HG02763 (cell line): ENCODE data around the gene RAB40A.

Experiments
- ATAC-seq: cut with Tn5 transposase; IDR thresholded peaks from one replicate; pipeline ENCODE4 v1.9.1; 2021; ENCODE audit warnings: mild to moderate bottlenecking, moderate library complexity; ENCODE audit not compliant: unreplicated experiment

Gene RAB40A, protein sequence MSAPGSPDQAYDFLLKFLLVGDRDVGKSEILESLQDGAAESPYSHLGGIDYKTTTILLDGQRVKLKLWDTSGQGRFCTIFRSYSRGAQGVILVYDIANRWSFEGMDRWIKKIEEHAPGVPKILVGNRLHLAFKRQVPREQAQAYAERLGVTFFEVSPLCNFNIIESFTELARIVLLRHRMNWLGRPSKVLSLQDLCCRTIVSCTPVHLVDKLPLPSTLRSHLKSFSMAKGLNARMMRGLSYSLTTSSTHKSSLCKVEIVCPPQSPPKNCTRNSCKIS

DNA sequence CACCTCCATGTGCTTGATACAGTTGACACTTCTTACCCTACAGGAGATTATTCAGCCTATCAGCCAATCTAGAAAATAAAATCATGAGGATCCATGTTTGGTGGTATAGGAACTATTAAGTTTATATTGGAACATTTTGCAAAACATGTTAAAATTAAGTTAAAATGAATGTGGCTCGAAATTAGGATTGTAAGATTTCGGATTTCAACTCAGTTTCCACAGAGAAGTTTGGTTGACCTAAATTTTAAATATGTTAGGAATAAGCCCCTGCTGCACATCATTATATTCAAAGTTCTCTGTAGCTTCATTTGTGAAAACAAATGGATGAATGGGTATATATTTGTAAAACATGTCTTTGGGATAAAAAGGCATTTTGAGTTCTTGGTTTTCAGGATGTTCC, at the start of gene RAB40A:
Gene RAB40A, minus strand, starts transcription at position 101 of the 400 bp plus-strand sequence. CDS start 18,733 bp downstream, outside the sequence.
- no peak for ATAC-seq

DNA sequence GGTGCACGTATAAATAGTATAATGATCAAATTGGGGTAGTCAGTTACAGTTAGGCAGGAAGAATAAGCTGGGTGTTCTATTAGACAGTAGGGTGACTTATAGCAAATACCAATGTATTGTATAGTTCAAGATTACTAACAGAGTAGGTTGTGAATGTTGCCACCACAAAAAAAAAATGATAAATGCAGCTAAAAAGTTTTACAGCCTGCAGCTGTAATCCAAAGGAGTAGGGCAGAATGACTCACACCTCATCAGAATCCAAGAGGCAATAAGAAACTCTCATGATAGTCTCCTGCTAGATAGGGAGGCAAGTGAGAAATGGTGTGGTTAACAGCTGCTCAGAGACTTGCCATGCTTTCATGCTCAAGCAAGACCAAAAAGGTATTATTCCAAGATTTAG, 46.5 kb upstream of the RAB40A start:
- no peak for ATAC-seq

DNA sequence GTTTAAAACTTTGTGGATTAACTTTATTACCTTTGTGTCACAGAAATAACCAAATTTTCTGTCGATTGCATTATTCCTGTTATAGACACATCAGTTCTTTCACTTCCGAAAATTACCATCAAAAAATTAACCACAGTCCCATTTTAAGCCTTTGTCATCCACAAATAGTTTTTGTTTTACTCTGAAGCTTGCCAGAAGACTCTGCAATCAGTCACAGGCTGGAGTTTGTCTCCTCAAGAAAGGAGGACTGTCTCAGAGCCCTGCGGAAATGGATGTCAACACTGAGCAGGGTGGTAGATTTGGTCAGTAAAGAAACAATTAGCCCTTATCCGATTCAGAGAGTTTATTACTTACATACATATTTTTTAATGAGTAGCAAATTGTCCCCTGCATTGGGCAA, 45.9 kb upstream of the RAB40A start:
- peak; percentile 70 for ATAC-seq

DNA sequence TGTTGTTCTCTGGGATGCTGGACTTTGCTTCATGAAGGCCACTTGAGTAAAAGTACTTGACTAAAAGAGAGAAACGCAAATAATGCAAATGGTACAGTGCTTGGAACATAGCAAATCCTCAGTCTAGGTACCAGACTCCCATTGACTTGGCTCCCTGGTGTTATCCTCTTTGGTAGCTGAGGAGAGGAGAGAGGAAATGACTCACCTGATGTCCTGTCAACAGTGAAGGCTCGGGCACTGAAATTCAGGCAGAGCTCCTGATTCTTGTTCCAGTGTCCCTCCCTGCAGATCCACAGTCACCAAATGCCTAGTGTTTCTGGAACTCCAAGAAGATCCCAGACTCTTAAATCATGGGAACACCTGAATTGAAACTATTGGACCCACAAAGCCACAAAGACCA, 43.5 kb upstream of the RAB40A start:
- no peak for ATAC-seq

DNA sequence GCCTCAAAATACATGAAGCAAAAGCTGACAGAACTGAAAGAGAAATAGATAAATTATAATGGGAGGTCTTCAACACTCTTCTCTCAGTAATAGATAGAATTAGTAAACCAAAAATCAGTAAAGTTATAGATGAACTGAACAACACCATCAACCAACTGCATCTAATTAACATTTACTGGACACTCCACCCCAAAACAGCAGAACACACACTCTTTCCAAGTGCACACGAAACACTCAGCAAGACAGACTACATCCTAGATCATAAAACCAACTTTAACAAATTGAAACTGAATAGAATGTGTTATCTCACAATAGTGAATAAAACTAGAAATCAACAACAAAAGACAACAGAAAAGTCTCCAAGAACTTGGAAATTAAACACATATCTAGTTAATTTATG, 41.0 kb upstream of the RAB40A start:
- ATAC-seq, result no peak

DNA sequence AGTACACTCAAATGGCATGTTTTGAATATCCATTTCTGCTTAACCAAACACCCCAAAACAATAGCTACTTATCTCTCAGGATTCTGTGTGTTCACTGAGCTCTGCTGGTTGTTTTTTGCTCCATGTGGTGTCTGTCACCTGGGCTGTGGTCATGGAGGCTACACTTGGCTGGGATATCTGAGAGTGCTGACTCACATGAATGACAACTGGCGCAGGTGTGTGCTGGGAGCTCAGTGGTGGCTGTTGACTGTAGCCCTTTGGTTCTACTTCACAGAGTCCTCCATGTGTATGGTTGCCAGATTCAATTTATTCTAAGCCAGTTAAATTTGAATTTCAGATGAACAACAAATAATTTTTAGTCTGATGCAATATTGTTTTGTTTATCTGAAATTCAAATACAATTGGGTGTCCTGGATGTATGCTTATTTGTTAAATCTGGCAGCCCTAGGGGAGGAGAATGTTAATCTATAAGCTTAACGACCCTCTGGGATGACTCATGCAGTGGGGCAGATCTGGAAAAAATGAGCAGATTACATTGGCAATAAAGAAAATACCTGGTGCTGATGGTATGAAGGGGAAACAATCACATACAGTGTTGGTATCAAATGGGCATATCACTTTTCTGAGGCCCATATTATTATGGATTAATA, 37.8 kb upstream of the RAB40A start:
- no peak for ATAC-seq

DNA sequence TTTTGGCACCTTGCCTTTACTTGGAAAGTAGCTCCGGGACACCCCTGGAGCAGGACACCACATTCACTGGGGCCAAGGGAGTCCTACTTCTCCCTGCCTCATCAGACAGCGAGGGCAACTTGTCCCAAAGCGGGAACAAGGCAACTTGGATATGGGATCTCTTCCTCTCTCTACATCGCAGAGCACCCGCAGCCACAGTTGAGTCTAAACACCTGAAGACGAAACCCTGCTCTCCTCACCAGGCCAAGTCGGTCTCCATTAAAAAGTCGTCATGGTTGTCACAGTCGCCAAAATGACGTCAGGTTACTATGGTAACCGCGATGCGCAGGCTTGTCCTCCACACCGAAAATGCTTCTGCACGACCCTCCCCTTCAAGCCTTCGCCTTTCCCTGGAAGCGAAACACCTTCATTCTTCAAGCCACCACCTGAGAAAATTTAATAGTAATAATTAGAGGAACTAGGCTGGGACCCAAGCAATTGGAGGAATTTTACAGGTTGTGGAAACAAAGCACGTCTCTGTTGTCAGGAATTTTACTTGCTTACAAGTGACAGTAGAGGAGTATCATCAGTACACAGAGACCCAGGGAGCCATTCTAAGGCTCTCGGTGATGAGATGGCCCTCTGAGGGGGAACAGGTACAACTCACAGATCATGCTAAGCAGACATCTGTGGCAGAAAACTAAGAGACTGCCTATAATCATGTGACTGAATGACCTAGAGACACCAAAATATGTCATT, 35.6 kb upstream of the RAB40A start:
- ATAC-seq, result peak; percentile 91

DNA sequence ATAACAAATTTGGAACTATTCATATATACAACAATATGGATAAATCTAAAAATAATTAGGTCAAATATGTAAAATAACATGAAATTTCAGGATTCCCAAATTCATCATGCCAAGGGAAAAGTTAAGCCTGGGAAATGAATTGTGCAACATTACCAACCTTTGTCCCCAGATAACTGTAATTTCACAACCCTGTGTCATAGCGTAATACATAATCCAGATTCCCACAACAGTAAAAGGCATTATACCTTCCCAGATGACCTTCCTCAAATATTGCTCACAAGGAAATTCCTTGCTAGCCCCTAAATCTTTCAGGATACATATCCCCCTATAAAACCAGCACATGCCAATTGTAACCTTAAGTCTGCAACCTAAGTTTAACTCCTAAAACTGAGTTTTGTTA, 32.9 kb upstream of the RAB40A start:
- no peak for ATAC-seq

DNA sequence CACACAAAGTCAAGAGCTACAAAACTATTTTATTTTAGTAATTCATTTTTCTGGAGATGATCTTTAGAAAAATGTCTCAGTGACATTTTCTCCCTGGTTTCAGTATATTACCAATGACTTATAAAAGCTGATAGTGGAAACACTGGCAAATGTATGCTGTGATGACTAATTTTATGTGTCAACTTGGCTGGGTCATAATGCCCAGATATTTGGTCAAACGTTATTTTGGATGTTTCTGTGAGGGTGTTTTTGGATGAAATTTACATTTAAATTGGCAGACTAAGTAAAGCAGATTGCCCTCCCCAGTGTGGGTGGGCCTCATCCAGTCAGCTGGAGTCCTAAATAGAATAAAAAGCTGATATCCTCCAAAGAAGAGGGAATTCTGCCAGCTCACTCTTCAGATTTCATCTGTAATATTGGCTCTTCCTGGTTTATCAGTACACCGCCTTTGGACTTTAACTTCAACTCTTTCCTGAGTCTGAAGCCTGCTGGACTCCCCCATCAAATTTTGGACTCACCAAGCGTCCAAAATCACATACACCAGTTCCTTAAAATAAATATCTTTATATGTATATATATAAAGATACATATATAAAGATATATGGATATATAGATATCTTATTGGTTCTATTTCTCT, 31.2 kb upstream of the RAB40A start:
- ATAC-seq, result no peak

DNA sequence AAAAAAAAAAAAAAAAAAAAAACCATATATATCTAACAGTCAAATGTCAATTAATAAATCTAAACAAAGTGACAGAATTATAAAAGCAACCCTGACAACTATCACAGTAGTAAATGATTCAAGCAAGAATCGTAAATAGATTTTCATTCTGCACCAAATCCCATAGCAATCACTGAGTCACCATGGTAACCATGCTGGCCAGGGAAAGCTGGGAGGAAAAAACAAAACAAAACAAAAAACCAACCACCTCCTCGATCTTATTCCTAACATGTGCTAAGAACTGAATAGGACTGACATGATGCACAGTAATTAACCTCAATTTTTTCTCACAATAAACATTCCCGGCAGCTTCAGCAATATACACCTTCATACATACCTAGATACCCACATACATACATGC, 30.6 kb upstream of the RAB40A start:
- no peak for ATAC-seq

DNA sequence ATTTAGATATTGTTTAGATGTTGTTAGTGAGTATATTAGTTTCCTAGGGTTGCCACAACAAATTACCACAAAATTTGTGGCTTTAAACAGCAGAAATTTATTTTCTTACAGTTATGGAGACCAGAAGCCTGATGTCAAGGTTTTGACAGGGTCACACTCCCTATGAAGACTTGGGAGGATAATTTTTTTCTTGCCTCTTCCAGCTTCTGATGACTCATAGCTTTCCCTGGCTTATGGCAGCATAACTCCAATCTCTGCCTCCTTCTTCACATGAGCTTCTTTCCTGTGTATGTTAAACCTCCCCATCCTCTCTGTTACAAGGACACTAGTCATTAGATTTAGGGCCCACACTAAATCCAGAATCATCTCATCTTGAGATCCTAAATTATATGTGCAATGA, 20.9 kb upstream of the RAB40A start:
- ATAC-seq, result no peak

DNA sequence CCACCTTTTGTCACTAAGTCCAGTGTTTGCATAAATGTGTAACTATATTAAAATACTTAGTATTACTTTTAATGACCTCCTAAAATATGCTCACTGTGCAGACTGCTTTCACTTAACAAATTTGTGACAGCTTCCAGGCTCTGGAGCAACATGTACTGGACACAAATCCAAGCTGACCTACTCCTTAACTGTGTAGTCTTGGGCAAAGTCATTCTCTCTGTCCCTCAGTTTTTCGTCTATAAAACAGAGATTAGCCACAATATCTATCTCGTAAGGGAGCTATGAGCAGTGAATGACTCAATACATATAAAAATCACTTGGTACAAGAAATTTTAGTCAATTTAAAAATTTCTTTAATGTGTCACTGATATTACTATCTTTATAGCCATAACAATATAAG, 20.4 kb upstream of the RAB40A start:
- no peak for ATAC-seq

DNA sequence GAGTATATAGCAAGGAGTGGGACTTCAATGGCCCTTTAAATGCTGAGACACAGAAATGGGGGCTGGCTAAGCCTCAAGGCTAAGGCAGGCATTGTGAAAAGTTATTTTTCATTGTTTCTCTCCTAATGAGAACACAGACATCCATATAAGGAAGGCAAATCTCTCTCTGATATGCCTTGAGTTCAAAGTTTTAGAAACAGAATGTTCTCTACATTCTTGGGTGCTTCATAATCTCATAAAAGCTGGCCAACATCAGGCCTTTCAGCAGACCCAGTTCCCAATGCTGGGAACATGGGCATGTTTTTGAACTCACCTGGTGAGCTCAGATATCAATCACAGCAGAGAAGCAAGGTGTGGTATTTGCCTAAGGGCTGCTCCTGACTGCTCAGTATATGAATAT, 19.4 kb upstream of the RAB40A start:
- ATAC-seq, result no peak

DNA sequence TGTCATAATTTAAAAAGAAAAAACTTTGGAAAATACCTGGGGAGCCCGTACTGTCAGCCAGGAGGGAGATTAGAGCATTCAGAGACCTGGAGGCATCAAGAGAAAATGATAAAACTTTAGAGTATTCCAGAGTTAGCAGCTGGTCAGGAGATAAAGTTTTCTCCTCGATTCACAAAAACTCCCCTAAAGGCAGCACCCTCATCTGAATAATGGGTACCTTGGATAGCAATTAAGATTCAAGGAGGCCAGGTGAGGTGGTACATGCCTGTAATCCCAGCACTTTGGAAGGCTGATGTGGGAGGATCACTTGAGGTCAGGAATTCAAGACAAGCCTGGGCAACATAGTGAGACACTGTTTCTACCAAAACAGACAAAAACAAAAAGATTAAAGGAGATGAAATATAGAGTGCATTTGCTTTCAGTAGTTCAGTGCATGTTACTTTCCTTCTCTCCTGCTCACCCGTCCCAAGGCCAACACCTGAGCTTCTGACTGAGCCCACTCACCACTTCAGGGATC, 18.6 kb upstream of the RAB40A start:
- no peak for ATAC-seq

DNA sequence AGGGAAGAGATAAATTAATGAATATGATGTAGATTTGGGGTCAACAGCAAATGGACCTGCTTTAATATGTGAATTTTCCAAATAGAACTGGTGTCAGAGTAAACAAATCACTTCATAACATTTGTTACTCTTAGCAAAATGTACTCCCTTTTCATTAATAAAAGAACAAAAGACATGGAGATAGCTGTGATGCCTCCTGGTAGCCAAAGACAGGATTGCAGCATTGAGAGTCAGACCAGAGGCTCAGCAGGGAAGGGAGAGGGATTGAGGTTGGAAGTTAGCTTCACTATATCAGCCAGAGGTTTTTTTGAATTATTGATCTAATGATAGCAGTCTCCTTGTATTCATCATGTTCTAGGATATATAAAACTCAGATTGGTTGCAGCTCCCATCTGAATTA, 17.4 kb upstream of the RAB40A start:
- no peak for ATAC-seq

DNA sequence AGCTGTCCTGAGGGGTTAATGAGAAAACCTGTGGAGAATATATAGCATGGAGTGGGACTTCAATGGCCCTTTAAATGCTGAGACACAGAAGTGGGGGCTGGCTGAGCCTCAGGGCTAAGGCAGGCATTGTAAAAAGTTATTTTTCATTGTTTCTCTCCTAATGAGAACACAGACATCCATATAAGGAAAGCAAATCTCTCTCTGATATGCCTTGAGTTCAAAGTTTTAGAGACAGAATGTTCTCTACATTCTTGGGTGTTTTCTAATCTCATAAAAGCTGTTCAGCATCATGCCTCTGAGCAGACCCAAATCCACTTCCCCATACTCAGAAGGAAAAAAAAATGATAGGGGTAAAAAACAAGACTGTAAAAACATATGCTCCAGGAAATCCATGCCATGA, 16.8 kb upstream of the RAB40A start:
- no peak for ATAC-seq

DNA sequence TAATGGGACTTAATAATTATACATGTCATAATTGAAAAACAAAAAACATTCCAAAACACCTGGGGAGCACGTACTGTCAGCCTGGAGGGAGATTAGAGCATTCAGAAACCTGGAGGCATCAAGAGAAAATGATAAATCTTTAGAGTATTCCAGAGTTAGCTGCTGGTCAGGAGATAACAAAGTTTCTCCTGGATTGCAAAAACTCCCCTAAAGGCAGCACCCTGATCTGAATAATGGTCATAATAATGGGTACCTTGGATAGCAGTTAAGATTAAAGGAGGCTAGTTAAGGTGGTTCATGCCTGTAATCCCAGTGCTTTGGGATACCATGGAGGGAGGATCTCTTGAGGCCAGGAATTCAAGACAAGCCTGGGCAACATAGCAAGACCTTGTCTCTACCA, 15.9 kb upstream of the RAB40A start:
- no peak for ATAC-seq

DNA sequence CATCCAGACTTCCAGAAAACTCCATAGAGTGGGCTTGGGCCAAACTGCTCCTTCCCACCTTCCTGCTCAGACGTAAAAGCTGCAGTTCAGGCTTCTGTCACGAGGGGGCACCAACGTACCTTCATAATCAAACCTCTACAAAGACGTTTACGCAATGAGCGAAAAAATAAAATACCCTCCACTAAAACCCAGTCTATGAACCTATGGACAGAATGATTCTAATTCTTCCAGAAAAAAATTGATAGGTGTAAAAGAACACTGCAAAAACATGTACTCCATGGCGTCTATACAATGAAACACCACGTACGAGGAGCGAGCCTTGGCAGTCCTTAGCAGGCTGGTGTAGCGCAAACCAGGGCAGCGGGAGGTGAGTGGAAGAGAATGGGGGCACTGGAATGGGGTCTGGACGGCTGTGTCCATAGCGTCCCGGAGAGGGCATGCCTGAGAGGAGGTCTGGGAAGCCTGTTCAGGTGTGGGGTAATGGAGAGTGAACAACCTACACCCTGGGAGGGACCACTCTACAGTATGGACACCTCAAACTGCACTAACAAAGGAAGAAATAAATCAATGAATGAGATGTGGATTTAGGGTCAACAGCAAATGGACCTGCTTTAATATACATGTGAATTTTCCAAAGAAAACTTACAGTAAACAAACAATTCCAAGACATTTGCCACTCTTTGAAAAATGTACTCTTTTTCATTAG, 14.4 kb upstream of the RAB40A start:
- no peak for ATAC-seq

DNA sequence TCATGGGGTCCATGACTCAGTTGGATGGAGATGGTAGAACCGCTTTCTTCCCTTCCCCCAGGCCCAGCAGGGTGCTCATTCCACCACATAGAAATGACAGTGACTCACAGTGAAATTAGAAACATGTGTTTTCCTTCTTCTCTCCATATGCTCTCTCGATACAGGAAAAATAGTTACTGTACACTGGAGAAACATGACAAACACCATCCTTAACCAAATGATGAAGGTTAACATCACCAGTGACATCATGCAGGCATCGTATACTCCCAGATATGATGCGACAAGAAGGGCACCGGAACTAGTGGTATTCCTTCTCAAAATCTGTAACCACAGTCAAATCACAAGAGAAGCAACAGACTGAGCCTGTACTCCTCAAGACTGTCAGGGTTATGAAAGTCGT, 11.7 kb upstream of the RAB40A start:
- ATAC-seq, result no peak

DNA sequence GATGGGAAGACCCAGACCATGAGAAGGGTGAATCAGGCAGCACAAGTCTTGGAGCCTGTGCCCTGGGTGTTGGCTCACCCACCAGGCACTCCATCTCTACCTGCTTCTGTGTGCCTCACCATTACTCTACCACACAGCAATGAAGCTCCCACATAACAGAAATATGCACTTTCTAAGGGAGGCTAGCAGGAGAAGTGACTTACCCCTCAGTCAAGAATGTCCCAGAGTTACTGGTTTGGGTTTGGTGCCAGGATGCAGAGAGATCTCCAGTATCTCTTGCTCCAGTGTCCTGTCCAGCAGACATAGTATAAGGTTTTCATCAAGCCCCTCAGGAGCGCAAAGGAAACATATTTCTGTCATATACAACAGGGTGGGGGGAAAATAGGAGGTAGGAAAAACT, 11.3 kb upstream of the RAB40A start:
- no peak for ATAC-seq

DNA sequence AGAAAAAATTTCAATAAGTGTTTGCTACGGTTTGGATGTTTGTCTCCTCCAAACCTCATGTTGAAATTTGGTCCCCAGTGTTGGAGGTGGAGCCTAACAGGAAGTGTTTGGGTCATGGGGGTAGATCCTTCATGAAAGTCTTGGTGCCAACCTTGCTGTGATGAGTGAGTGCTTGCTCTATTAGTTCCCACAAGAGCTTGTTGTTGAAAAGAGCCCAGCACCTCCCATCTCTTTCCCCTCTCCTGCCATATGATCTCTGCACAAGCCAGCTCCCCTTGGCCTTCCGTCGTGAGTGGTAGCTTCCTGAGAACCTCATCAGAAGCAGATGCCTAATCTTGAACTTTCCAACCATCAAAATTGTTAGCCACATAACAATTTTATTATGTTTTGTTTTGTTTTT, 10.3 kb upstream of the RAB40A start:
- ATAC-seq, result no peak
